Measurements from ENCODE around the gene ESPN.
"Not testable (repeated sequence)": the region's sequence is repeated elsewhere in the genome, so short reads cannot be mapped to it uniquely, and the experiment has no call there.

The ESPN gene

GRCh38 chr1:6428453-6428852 lies 3.9 kb downstream of the ESPN start:
- DNase-seq, result not testable (repeated sequence)

- not testable (repeated sequence) for DNase-seq
Observed at GRCh38 chr1:6429660-6430411, 5.3 kb downstream of the ESPN start.

DNA sequence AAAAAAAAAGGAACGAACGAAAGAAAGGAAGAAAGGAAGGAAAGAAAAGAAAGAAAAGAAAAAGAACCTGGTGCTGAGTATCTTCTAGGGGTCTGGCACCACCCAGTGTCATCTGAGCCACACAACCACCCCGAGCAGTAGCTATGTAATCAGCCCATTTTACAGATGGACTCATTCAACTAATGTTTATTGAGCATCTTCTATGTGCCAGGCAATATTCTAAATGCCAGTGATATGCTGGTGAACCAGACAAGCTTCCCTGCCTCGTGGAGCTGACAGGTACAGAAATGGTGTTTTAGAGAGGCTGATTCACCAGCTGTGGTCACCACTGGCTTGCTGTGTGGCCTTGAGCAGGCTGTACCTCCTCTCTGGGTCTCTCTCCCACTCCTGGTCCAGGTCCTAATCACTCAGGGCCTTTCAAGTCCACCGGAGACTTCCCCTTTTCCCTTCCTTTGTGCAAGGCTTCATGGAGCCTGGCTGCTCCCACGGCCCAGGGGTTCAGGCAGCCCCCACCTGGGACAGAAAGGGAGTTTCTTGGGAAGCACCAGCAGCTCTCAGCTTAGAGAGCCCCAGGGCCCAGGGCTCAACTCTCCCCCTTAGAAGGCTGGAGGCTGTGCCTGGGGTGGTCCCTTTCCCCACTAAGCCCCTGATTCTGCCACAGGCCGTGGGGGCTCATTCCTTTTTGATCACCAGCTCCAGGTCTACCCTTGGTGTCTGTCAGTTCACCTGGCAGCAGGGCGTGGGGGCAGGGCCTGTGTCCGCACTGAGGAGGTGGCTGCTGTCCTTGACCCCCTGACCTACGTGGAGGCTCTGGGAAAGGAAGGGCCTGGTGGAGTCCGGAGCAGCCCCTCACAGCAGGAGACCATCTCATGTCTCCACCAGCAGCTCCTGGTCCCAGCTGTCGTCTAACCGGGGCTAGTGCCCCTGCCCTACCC lies 7.3 kb downstream of the ESPN start:
- not testable (repeated sequence) for DNase-seq

GRCh38 chr1:6434186-6434585 lies 9.6 kb downstream of the ESPN start:
- DNase-seq, result peak; percentile 60 to 82

- no peak for DNase-seq
Observed at GRCh38 chr1:6435129-6435528, 10.6 kb downstream of the ESPN start.

- no peak for DNase-seq
Observed at GRCh38 chr1:6435547-6435946, 11.0 kb downstream of the ESPN start.

- DNase-seq, result not testable (repeated sequence)
Observed at GRCh38 chr1:6436277-6436676, 11.7 kb downstream of the ESPN start.

DNA sequence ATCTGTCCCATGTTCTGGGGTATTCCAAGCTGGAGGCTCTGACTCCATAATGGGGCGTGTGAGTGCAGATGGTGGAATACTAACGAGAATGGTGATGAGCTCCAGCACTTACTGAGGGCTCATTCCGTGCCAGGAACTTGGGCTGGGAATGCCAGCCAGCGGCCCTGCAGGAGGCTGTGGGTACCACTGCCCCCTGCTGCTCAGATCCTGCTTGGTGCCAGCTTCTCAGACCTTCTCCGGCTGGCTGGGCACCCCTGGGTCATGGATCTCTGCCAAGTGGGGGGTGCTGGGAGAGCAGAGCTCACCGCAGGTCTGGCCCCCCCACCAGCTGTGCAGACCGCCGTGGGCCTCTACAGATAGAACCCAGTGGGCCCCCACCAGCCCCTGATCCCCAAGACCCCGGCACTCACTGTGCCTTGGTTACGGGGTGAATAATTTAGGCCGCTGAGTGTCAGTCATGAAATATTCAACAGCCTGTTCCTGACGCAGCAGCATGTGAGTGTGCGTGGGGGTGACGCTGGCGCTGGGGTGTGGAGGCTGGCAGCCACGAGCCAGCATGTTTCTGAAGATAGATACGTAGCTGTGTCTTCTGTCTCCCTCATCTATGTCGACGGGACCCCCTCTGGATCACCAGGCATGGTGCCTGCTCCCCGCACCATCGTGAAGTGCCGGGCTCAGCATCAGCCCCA lies 12.6 kb downstream of the ESPN start:
- peak in 1 of 2 experiments; percentile 67 for DNase-seq

DNA sequence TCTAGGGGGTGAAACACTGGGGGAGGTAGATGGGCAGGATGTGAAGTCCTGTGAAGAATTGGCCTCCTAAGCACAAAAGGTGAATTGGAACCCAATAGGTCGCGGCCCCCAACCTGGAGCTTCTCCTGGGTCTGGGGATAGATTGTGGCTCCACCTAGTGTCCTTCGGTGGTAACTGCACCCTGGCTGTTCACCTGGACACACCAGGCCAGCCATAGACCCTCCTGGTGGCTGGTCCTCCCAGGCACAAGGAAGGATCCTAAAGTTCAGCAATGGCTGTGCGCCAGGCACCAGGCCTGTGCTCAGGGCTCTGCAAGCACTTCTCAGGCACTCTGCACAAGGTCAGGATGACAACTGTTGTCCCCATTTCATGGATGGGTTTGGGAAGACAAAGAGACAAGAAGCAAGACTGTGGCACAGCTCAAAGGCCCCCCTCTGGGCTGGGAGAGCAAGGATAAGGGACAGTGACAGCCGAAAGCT lies 13.5 kb downstream of the ESPN start:
- DNase-seq, result peak; percentile 38 to 56

DNA sequence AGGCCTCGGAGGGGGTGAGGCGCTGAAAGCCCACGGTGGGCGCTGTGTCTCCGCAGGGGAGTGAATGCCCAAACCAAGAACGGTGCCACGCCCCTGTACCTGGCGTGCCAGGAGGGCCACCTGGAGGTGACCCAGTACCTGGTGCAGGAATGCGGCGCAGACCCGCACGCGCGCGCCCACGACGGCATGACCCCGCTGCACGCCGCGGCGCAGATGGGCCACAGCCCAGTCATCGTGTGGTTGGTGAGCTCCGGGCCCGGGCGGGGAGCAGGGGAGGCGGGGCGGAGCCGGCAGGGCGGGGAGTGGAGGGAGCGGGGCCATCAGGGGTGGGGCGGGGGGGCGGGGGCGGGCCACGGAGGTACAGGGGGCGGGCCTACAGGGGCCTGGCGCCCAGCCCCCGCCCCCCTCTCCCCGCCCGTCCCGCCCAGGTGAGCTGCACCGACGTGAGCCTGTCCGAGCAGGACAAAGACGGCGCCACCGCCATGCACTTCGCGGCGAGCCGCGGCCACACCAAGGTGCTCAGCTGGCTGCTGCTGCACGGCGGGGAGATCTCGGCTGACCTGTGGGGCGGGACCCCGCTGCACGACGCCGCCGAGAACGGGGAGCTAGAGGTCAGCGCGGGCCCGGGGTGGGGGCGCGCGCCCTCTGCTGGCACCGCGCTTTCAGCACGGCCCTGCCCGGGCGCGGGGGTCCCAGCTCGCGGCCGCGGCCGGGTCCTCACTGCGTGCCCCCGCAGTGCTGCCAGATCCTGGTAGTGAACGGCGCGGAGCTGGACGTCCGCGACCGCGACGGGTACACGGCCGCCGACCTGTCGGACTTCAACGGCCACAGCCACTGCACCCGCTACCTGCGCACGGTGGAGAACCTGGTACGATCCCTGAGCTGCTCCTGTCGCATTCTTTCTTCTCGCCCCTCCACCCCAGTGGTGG lies 15.9 kb downstream of the ESPN start:
- DNase-seq, result peak in 1 of 2 experiments; percentile 39

DNA sequence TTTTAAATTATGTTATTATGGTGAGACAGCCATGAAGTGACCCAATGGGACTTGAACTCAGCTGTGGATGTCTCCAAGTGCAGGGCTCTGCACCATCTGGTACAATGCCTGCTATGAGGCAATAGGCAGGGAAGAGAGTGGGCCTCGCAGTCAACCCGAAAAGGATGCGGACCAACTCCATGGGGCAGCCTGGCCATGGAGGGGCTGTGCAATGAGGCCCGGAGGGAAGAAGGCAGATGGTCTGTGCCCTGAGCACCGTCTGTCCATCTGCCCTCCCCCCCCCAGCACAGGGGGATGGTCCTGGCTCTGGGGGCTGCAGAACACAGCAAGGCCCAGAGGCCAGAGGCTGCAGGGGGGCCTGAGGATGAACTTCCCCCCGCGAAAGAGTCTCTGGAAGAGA lies 17.0 kb downstream of the ESPN start:
- peak in 1 of 2 experiments; percentile 49 for DNase-seq

DNA sequence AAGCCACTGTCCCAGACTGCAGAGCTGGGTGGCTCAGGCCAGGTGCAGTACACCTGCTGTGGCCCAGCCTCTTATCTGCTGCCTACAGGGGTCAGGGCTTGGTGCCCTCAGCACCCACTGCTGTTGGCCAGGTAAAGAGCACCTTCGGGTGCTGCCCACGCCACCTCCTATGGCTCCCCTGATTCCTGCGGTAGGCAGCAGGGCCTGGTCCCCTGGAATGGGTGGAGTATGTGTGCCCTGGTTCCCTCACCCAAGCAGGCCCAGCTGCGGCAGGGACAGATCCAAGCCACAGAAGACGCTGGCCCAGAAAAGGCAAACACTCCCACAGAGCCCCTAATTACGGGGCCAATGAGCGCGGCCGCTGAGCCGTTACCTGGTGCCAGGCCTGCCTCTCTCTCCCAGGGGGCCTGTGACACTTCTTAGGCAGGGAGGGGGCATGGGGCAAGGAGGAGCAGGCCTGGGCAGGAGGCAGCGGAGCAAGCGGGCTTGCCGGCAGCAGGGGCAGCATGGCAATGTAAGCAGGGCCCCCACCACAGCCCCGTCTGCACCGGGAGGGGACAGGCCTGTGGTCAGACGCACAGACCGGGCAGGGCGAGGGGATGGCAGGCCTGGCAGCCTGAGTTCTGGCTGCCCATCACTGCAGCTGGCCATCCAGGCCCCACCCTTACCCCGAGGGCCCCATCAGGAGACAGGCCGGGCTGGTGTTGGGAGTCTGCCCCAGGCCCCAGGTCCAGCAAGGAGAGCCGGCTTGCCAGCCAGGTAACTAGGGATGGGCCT lies 19.0 kb downstream of the ESPN start:
- DNase-seq, result no peak

DNA sequence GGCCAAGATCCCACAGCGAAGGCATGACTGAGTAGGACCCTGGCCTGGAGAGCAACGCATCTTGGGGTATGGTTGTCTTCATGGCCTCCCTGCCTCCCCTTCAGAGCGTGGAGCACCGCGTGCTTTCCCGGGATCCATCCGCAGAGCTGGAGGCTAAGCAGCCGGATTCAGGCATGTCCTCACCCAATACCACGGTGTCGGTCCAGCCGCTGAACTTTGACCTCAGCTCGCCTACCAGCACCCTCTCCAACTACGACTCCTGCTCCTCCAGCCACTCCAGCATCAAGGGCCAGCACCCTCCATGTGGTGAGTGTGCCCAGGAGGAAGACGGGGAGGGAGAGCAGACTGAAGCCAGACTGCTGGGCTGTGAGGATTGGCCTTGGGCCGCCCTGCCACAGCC lies 19.8 kb downstream of the ESPN start:
- no peak for DNase-seq

DNA sequence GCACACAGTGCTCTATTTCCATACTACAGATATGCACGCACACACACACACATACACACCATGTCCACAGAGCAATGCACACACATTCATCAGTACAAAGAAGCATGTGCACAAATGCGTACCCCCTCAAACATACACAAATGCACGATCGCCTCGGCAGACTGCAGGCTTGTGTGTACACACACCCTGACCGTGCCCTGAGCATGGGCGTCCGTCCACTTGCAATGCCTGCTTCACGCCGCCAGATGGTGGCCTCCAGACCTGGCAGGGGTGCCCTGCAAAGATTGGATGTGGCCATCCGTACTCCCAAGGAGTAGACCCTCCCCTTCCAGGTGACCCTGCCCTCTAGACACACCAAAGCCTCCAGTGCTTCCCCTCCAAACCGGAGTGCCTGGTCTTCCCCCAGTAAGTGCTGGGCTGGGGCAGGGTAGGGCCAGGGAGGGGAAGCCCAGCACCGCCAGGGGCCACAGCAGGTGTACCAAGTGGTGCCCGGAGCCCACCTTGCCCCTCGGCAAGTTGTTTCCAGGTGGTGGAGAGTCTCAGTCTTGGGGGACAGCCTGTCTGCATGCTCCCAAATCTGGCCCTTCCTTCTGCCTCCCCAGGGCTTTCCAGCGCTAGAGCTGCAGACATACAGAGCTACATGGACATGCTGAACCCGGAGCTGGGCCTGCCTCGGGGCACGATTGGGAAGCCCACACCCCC lies 20.6 kb downstream of the ESPN start:
- no peak for DNase-seq

DNA sequence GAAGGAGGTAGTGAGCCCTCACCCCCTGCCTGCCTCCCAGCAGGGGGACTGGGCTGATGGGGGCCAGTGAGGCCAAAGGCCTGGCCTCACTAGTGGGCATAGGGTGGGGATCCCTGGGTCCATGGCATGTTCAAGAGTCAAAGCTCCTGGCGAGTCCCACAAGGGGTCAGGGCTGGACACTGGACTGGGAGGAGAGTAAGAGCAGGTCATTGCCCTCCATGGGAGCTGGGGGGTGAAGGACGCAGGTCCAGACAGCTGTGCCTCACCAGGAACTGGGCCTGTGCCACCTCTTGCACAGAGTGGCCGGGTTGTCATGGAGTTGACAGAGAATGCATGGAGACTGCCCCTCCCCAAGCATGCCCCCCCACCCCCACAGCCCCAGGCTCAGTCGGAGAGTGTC lies 21.4 kb downstream of the ESPN start:
- DNase-seq, result not testable (repeated sequence)

GRCh38 chr1:6446665-6447015 lies 22.1 kb downstream of the ESPN start:
- DNase-seq, result no peak

DNA sequence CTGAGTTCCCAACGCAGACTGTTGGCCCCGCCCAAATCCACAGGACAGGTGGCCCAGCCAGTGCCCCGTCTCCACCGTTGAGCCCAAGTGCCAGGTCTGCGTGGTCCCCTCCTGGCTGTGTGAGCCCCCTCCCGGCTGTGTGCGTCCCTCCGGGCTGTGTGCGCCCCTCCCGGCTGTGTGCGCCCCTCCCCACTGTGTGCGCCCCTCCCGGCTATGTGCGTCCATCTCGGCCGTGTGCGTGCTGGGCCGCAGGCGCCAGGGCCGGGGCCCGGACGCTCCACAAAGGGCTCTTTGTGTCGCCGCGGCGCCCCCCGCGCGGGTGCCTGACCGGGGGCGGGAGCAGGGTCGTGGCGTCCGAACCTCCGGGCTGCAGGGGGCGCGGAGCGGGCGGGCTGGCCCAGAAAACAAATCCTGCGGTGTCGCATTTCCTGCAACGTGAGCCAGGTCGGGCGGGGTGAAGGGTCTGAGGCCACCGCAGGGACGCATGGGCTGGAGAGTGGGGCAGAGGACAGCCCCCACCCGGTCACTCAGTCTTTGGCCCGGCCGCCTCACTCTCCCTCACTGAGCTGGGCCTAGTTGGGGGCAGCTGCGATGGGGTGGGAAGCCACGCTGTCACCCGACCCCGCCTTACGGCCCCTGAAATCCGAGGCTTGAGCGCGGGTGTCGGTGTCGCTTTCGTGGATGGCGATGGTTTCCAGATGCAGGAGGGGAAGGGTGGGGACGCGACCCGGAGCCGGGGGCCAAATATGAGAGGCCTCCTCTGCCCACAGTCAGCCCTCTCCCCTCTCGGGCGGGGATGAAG lies 22.6 kb downstream of the ESPN start:
- DNase-seq, result no peak

- peak in 1 of 2 experiments; percentile 15 for DNase-seq
Observed at GRCh38 chr1:6447818-6448748, 23.5 kb downstream of the ESPN start.
